ENCODE data around the gene HAUS2. TPM values are rescaled to one million over a fixed set of nuclear protein-coding genes. Genes with fewer than 3 reads are reported as not detected.
A peak's percentile ranks its signal among the peaks of the same experiment; 100 is the strongest.

HAUS2 gene
- total and polyA plus RNA-seq, 2 of the 4 experiments (the other 2 are of a cell fraction), result 18.4 to 22.4 TPM

DNA sequence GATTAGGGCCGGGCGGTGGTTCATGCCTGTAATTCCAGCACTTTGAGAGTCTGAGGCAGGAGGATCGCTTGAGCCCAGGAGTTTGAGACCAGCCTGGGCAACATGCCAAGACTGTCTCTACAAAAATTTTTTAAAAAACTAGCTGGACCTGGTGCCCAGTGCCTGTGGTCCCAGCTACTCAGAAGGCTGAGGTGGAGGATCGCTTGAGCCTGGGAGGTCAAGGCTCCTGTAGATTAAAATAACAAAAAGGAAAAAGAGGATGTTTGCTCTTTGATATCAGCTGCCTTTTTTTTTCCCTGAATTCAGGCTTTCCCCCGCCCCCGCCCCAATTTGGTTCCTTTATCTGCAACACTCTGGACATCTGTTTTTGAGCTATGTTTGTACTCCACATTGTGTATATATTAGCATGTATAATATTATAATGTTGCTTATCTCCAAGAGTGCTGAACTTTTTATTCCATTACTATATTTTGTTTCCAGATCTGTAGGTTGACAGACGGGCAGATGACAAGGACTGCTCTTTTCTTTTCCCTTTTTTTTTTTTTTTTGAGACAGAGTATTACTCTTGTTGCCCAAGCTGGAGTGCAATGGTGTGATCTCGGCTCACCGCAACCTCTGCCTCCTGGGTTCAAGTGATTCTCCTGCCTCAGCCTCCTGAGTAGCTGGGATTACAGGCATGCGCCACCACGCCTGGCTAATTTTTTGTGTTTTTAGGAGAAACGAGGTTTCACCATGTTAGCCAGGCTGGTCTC is 48.6 kb upstream of the HAUS2 start:
- Histone ChIP-seq H3K18ac (ENCODE audit: low read depth, low read length) (peak overlapping the region; percentile 9; the same call in 1 of the 2 replicates), H3K4ac (ENCODE audit: low read depth, low read length) (peak overlapping the region; percentile 43; the same call in 1 of the 2 replicates), H3K9ac (ENCODE audit: low read depth, low read length) (no peak overlapping the region), H2BK5ac (ENCODE audit: low read depth, low read length, poor library complexity, severe bottlenecking) (peak overlapping the region; percentile 76), H4K5ac (ENCODE audit: low read depth, low read length) (no peak overlapping the region), H2BK120ac (ENCODE audit: low read depth, low read length) (no peak overlapping the region; the same call in 1 of the 2 replicates), H3K4me1 (ENCODE audit: control insufficient read depth, insufficient read depth, low read length) (peaks cover 7% of the 10 kb centered on the region; the same call in 1 of the 2 replicates), H2AK5ac (ENCODE audit: low read depth, low read length) (peak overlapping the region; percentile 9; the same call in 1 of the 2 replicates), H3K23ac (ENCODE audit: low read depth, low read length) (no peak overlapping the region; the same call in 1 of the 2 replicates), H3K14ac (replicated peaks; ENCODE audit: low read depth, low read length) (0 out of 2 replicates have a peak overlapping the region, but pooled peaks have one; percentile 26), H3K27me3 (ENCODE audit: control insufficient read depth, insufficient read depth, low read length) (no peaks in the 10 kb centered on the region), H2AK9ac (replicated peaks; ENCODE audit: low read depth, low read length, poor library complexity) (no peak overlapping the region), H3K56ac (ENCODE audit: extremely low read depth, insufficient read depth, low read length) (no peak overlapping the region), H4K91ac (ENCODE audit: insufficient read depth, low read depth, low read length) (no peak overlapping the region), H3K36me3 (ENCODE audit: control insufficient read depth, insufficient read depth, low read length) (no peaks in the 10 kb centered on the region), H2BK15ac (ENCODE audit: low read depth, low read length) (no peak overlapping the region), H3K27ac (ENCODE audit: insufficient read depth, low read length) (peak overlapping the region; percentile 66; the same call in 1 of the 2 replicates), H2BK20ac (ENCODE audit: low read depth, low read length) (no peak overlapping the region), H4K8ac (ENCODE audit: low read depth in 2 of 2, low read length in 2 of 2) (no peak overlapping the region), H3K79me1 (ENCODE audit: low read depth in 1 of 2, low read length in 2 of 2) (peaks cover 35 to 80% of the 10 kb centered on the region in 2 experiments), H3K4me2 (ENCODE audit: low read depth, low read length) (no peak overlapping the region), H3K9me1 (ENCODE audit: insufficient read depth, low read length) (peaks cover 13% of the 10 kb centered on the region), H3K9me3 (ENCODE audit: control insufficient read depth, insufficient read depth, low read length) (no peaks in the 10 kb centered on the region), H3K4me3 (ENCODE audit: insufficient read depth, low read depth, low read length) (no peak overlapping the region), H4K20me1 (ENCODE audit: insufficient read depth, low read length) (peaks cover 16% of the 10 kb centered on the region; the same call in 1 of the 2 replicates), H2AFZ (replicated peaks; ENCODE audit: low read length, poor library complexity) (no peak overlapping the region)
- TF ChIP-seq POLR2A (IDR thresholded peaks at IDR 0.05; ENCODE audit: low read depth, low read length), result no peak
- no peak for TF ChIP-seq CTCF (conservative IDR thresholded peaks at IDR 0.05; ENCODE audit: low read depth, low read length)
- no peak for TF ChIP-seq SMC3 (IDR thresholded peaks at IDR 0.05; ENCODE audit: low read depth, low read length)
- no peak for TF ChIP-seq ELK1 (IDR thresholded peaks at IDR 0.05; ENCODE audit: borderline replicate concordance, low read depth, low read length)
- TF ChIP-seq FOS (IDR thresholded peaks at IDR 0.05; ENCODE audit: low read depth, low read length), result no peak
- TF ChIP-seq MXI1 (IDR thresholded peaks at IDR 0.05; ENCODE audit: borderline replicate concordance, low read depth, low read length), result no peak
- no peak for TF ChIP-seq USF2 (IDR thresholded peaks at IDR 0.05; ENCODE audit: low read depth, low read length)
- TF ChIP-seq CHD1 (IDR thresholded peaks at IDR 0.05; ENCODE audit: low read depth, low read length), result no peak
- no peak for TF ChIP-seq RAD21 (IDR thresholded peaks at IDR 0.05; ENCODE audit: low read length)
- no peak for TF ChIP-seq RFX5 (IDR thresholded peaks at IDR 0.05; ENCODE audit: low read depth, low read length)
- TF ChIP-seq CEBPB (IDR thresholded peaks at IDR 0.05; ENCODE audit: low read depth, low read length), result no peak
- no peak for TF ChIP-seq MAZ (IDR thresholded peaks at IDR 0.05; ENCODE audit: borderline replicate concordance, low read depth, low read length)
- TF ChIP-seq RCOR1 (IDR thresholded peaks at IDR 0.05; ENCODE audit: insufficient replicate concordance, low read length), result no peak
- TF ChIP-seq NFE2L2 (IDR thresholded peaks at IDR 0.05; ENCODE audit: low read depth, low read length), result no peak
- intact Hi-C loops (cut with micrococcal nuclease), result no loop called here
- POLR2A ChIA-PET (ENCODE audit: unreplicated experiment), result interaction anchor here (0.6 to 1.0 kb wide), 3 partner anchors 9 to 23 kb away, joined by 3 to 4 read pairs (median 3); partner anchors contain the start of gene ZNF106
- 20% methylated on average over 1 of the region's 12 CpGs; no CpG with 5 or more reads in 1 of the 2 experiments for WGBS, 2 experiments (ENCODE audit: extremely low coverage in 2 of 2, insufficient read length in 1 of 2)
- DNase-seq, result no peak
- no peak for ATAC-seq (ENCODE audit: low read depth)
- no TSS peak for BruUV-seq (replicated peaks)
- in situ Hi-C loops (cut with MboI; ENCODE audit: low sequenced_read_pairs), result no loop called here
- dilution Hi-C loops (cut with HindIII; ENCODE audit: low sequenced_read_pairs, unreplicated experiment), result no loop called here
- CTCF ChIA-PET, result interaction anchor here (1.0 kb wide), 1 partner anchor 9 kb away, joined by 5 read pairs; no protein-coding TSS in a partner anchor

Data from IMR-90 (cell line).